ENCODE measurements around the gene ARID1B.

The ARID1B gene

GRCh38 chr6:156954191-156954590 is 177.0 kb downstream of the ARID1B start:
- H3K27ac ChIP-seq = peak overlapping the region; percentile 80
- TF ChIP-seq, protein P1, sequence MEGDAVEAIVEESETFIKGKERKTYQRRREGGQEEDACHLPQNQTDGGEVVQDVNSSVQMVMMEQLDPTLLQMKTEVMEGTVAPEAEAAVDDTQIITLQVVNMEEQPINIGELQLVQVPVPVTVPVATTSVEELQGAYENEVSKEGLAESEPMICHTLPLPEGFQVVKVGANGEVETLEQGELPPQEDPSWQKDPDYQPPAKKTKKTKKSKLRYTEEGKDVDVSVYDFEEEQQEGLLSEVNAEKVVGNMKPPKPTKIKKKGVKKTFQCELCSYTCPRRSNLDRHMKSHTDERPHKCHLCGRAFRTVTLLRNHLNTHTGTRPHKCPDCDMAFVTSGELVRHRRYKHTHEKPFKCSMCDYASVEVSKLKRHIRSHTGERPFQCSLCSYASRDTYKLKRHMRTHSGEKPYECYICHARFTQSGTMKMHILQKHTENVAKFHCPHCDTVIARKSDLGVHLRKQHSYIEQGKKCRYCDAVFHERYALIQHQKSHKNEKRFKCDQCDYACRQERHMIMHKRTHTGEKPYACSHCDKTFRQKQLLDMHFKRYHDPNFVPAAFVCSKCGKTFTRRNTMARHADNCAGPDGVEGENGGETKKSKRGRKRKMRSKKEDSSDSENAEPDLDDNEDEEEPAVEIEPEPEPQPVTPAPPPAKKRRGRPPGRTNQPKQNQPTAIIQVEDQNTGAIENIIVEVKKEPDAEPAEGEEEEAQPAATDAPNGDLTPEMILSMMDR (IDR thresholded peaks at IDR 0.05; ENCODE audit: low read depth, low read length, missing control alignments) = no peak
- H3K36me3 ChIP-seq (replicated peaks) = no peaks in the 10 kb centered on the region
- no peaks in the 10 kb centered on the region for H3K27me3 ChIP-seq (replicated peaks)
- in situ Hi-C loops (cut with HindIII; ENCODE audit: low pct_ligation_motif_present, low sequenced_read_pairs) = no loop called here
- no peak overlapping the region for H3K4me3 ChIP-seq (ENCODE audit: low read depth, low read length)
- DNase-seq = no peak

GRCh38 chr6:156954816-156955215 is 177.6 kb downstream of the ARID1B start:
- H3K27ac ChIP-seq = no peak overlapping the region
- no peak for DNase-seq
- in situ Hi-C loops (cut with HindIII; ENCODE audit: low pct_ligation_motif_present, low sequenced_read_pairs) = no loop called here

GRCh38 chr6:156955494-156956183 is 178.5 kb downstream of the ARID1B start:
- in situ Hi-C loops (cut with HindIII; ENCODE audit: low pct_ligation_motif_present, low sequenced_read_pairs) = no loop called here
- no peak overlapping the region for H3K27ac ChIP-seq

More at GRCh38 chr6:156954816-156955215, 177.6 kb downstream of the ARID1B start:
- Histone ChIP-seq H3K4me3 (ENCODE audit: low read depth, low read length) (no peak overlapping the region), H3K36me3 (replicated peaks) (no peaks in the 10 kb centered on the region), H3K27me3 (replicated peaks) (no peaks in the 10 kb centered on the region)
- TF ChIP-seq, protein P1 (IDR thresholded peaks at IDR 0.05; ENCODE audit: low read depth, low read length, missing control alignments) = no peak

GRCh38 chr6:156956286-156956685 is 179.1 kb downstream of the ARID1B start:
- H3K36me3 ChIP-seq (replicated peaks) = no peaks in the 10 kb centered on the region
- no peak for DNase-seq
- no peak overlapping the region for H3K4me3 ChIP-seq (ENCODE audit: low read depth, low read length)
- H3K27me3 ChIP-seq (replicated peaks) = no peaks in the 10 kb centered on the region
- in situ Hi-C loops (cut with HindIII; ENCODE audit: low pct_ligation_motif_present, low sequenced_read_pairs) = no loop called here
- H3K27ac ChIP-seq = no peak overlapping the region
- TF ChIP-seq, protein P1 (IDR thresholded peaks at IDR 0.05; ENCODE audit: low read depth, low read length, missing control alignments) = no peak

More at GRCh38 chr6:156955494-156956183, 178.5 kb downstream of the ARID1B start:
- DNase-seq = no peak
- H3K36me3 ChIP-seq (replicated peaks) = no peaks in the 10 kb centered on the region
- TF ChIP-seq, protein P1 (IDR thresholded peaks at IDR 0.05; ENCODE audit: low read depth, low read length, missing control alignments) = no peak
- no peaks in the 10 kb centered on the region for H3K27me3 ChIP-seq (replicated peaks)
- no peak overlapping the region for H3K4me3 ChIP-seq (ENCODE audit: low read depth, low read length)

DNA sequence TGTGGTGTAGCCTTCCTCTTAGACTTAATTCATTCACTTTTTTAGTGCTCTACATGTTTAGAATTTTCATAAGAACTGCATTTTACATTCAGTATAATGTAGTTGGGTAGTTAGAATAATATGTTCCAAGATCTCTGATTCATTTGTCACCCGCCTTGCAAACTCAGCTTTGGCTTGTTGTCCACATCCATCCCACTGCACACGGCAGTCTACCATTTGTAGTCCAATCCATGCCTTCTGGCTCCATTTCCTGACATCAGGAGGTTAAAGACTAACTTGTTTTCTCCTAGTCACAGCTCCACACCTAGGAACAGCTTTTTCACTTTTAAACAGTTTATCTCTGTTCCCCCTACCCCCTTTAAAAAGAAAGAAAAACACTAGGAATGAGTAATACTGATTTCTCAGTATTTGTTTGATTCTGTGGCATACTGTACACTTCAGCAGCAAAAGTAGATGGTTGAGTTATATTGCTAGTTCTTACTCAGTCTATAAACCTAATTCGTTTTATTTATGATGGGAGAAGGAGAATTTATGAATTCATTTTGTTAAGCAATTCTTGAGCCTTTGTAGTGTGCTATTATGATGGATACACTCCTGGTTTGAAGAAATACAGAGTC is 180.9 kb downstream of the ARID1B start:
- no peak overlapping the region for H3K4me3 ChIP-seq (ENCODE audit: low read depth, low read length)
- no peaks in the 10 kb centered on the region for H3K36me3 ChIP-seq (replicated peaks)
- no peaks in the 10 kb centered on the region for H3K27me3 ChIP-seq (replicated peaks)
- TF ChIP-seq, protein P1 (IDR thresholded peaks at IDR 0.05; ENCODE audit: low read depth, low read length, missing control alignments) = no peak
- in situ Hi-C loops (cut with HindIII; ENCODE audit: low pct_ligation_motif_present, low sequenced_read_pairs) = no loop called here
- DNase-seq = no peak
- no peak overlapping the region for H3K27ac ChIP-seq
